GM13976 (cell line): ENCODE data around the gene PALM.
"Not testable (repeated sequence)": the region's sequence is repeated elsewhere in the genome, so short reads cannot be mapped to it uniquely, and the experiment has no call there.

Source experiments
- DNase-seq: peaks from one replicate; pipeline ENCODE4 v3.0.0; 2012; ENCODE audit warnings: low spot score
- in situ Hi-C: fragments of 300-500 bp; cut with MboI; formaldehyde crosslinking; loops from one replicate; pipeline ENCODE4 v1.12.0; 2022; ENCODE audit warnings: low sequenced_read_pairs, mixed read lengths, inconsistent platforms; ENCODE audit not compliant: unreplicated experiment
- TF ChIP-seq, protein P1 (sequence below): IDR thresholded peaks from 2 replicates; pipeline ENCODE4 v1.5.1; 2012; ENCODE audit warnings: borderline replicate concordance, mild to moderate bottlenecking; ENCODE audit not compliant: insufficient read depth; ENCODE audit errors: extremely low read depth, missing control alignments, control extremely low read depth

PALM gene

DNA sequence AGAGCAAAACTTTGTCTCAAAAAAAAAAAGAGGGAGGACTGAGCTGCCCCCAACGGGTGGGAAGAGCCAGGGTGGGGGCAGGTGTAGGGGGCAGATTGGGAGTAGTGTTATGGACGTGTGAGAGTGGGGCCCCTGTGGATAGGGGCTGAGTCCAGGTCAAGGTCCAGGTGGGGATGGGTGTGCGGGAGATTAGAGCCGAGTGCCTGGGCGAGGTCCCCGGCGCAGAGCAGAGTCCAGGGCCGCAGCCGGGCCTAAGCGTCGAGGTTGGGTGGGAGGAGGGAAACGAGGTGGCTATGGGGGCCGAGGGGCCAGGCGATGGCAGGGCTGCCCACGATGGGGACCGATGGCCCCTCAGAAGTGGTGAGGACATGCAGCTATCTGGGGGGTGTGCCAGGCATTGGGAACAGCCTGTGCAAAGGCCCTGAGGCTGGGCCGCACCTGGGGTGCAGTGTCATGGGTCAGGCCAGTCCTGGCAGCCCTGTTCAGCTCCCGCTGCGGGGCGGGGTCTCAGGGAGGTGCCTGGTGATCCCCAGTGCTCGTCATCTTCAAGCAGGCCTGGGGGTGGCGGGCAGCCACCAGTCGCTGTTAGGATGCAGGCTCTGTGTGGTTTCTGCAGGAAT, 29.9 kb downstream of the PALM start:
- in situ Hi-C loops: loop anchor here (25.0 kb wide), 1 partner anchor 151 kb away; the partner anchor contains the start of gene HCN2
- DNase-seq: no peak
- TF ChIP-seq, protein P1, sequence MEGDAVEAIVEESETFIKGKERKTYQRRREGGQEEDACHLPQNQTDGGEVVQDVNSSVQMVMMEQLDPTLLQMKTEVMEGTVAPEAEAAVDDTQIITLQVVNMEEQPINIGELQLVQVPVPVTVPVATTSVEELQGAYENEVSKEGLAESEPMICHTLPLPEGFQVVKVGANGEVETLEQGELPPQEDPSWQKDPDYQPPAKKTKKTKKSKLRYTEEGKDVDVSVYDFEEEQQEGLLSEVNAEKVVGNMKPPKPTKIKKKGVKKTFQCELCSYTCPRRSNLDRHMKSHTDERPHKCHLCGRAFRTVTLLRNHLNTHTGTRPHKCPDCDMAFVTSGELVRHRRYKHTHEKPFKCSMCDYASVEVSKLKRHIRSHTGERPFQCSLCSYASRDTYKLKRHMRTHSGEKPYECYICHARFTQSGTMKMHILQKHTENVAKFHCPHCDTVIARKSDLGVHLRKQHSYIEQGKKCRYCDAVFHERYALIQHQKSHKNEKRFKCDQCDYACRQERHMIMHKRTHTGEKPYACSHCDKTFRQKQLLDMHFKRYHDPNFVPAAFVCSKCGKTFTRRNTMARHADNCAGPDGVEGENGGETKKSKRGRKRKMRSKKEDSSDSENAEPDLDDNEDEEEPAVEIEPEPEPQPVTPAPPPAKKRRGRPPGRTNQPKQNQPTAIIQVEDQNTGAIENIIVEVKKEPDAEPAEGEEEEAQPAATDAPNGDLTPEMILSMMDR: no peak

- in situ Hi-C loops: loop anchor here (25.0 kb wide), 1 partner anchor 153 kb away; the partner anchor contains the start of gene HCN2
- no peak for DNase-seq
- TF ChIP-seq, protein P1: no peak
Observed at GRCh38 chr19:739998-740715, 31.4 kb downstream of the PALM start.

DNA sequence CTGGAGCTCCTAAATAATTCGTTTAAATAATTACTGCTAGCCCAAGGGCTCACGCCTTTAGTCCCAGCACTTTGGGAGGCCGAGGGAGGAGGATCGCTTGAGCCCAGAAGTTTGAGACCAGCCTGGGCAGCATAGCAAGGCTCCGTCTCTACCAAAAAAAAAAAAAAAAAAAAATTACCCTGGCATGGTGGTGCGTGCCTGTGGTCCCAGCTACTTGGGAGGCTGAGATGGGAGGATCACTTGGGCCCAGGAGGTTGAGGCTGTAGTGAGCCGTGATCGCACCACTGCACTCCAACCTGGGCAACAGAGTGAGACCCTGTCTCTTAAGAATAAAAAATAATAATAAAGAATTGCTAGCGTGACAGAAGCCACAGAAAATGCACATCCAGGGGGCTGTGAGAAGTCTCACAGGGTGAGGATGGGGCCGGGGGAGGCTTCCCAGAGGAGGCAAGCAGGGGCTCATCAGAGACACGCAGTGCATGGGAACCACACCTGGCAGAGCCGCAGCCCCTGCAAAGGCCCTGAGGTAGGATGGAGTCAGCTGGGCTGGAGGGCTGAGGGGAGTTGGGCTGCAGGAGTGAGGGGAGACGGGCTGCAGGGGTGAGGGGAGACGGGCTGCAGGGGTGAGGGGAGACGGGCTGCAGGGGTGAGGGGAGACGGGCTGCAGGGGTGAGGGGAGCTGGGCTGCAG, 32.2 kb downstream of the PALM start:
- not testable (repeated sequence) for DNase-seq
- in situ Hi-C loops: loop anchor here (25.0 kb wide), 1 partner anchor 154 kb away; the partner anchor contains the start of gene HCN2

GRCh38 chr19:741506-742131, 32.9 kb downstream of the PALM start:
- peak; percentile 65 for DNase-seq
- in situ Hi-C loops: loop anchor here (25.0 kb wide), 1 partner anchor 154 kb away; the partner anchor contains the start of gene HCN2
- TF ChIP-seq, protein P1: no peak

DNA sequence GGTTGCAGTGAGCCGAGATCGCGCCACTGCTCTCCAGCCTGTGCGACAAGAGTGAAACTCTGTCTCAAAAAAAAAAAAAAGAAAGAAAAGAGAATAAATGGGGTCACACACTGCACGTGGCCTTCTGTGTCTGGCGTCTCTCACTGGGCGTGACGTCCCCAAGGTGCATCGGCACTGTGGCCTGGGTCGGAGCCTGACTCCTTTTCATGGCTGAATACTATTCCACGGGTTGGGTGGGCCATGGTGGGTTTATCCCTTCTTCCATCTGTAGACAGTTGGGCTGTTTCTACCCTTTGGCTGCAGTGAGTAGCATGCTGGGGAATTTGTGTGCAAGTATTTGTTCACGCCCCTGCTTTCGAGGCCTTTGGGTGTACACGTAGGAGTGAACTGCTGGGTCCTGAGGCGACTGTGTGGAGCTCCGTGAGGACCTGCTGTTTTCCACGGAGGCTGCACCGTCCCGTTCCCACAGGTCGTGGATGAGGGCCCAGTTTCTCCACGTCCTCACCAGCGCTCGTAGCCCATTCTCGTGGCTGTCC, 33.9 kb downstream of the PALM start:
- DNase-seq: no peak
- TF ChIP-seq, protein P1: no peak
- in situ Hi-C loops: loop anchor here (25.0 kb wide), 1 partner anchor 155 kb away; the partner anchor contains the start of gene HCN2

DNA sequence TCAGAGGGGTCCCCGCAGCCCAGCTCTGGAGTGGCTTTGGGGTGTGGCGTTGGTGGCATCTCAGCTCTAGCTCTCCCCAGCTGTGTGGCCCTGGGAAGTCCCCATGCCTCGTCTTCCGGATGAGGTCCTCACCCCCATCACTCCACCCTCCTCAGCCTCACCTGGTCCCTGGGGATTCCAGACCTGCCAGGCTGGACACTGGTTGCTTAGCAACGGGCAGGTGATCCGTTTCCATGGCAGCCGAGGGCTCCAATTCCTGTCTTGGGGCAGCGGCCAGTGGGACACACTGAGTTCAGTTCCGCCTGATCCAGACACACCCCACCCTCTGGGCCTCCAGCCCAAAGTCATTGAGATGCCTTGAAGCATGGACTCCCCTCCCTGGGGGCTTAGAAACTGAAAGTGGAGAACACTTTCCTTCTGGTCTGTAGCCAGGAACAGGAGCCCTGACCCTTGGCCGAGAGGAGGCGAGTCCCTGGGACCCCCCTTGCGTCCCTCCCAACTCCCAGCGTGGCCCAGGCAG, 34.5 kb downstream of the PALM start:
- TF ChIP-seq, protein P1: no peak
- in situ Hi-C loops: loop anchor here (25.0 kb wide), 1 partner anchor 156 kb away; the partner anchor contains the start of gene HCN2
- DNase-seq: peak; percentile 69

DNA sequence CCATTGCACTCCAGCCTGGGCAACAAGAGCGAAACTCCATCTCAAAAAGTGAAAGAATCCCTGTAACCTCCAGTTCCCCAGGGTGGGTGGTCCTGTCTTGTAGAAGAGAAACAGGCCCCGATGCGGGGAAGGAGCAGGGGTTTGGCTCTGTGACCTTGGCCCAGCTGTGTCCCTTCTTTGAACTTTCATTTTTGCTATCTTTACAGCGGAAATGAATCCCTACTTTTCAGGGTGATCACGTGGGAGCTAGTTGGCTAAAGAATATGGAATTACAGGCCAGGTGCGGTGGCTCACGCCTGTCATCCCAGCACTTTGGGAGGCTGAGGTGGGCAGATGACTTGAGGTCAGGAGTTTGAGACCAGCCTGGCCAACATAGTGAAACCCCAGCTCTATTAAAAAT, 36.4 kb downstream of the PALM start:
- not testable (repeated sequence) for DNase-seq
- in situ Hi-C loops: loop anchor here (25.0 kb wide), 1 partner anchor 158 kb away; the partner anchor contains the start of gene HCN2
